ENCODE data around the gene CEACAM6.

- no peak for TF ChIP-seq MEIS1 (CRISPR knock-in tag; IDR thresholded peaks at IDR 0.05; ENCODE audit: borderline replicate concordance)
- TF ChIP-seq EZH2 (conservative IDR thresholded peaks at IDR 0.05; ENCODE audit: low read depth, low read length) = no peak
- no peak for TF ChIP-seq ZSCAN29 (CRISPR knock-in tag; conservative IDR thresholded peaks at IDR 0.05)
- no peak for TF ChIP-seq HDAC1 (CRISPR knock-in tag; IDR thresholded peaks at IDR 0.05)
- no peak for TF ChIP-seq CTCF (CRISPR knock-in tag; IDR thresholded peaks at IDR 0.05)
- TF ChIP-seq ZNF615 (CRISPR knock-in tag; IDR thresholded peaks at IDR 0.05; ENCODE audit: borderline replicate concordance) = no peak
- TF ChIP-seq IRF1 (CRISPR knock-in tag; IDR thresholded peaks at IDR 0.05; ENCODE audit: low read depth) = no peak
- TF ChIP-seq ZNF335 (CRISPR knock-in tag; IDR thresholded peaks at IDR 0.05) = no peak
- no peak for TF ChIP-seq PTBP1 (IDR thresholded peaks at IDR 0.05; ENCODE audit: low read depth, low read length, poor library complexity, severe bottlenecking)
- no peak for TF ChIP-seq BCLAF1 (IDR thresholded peaks at IDR 0.05)
- no peak for TF ChIP-seq SOX6 (IDR thresholded peaks at IDR 0.05)
- no peak for TF ChIP-seq SOX6 (CRISPR knock-in tag; IDR thresholded peaks at IDR 0.05)
- TF ChIP-seq ZNF280D (CRISPR knock-in tag; IDR thresholded peaks at IDR 0.05) = no peak
- TF ChIP-seq CHD4 (IDR thresholded peaks at IDR 0.05; ENCODE audit: borderline replicate concordance, low read length) = no peak
These were observed 41.6 kb downstream of the CEACAM6 start for GRCh38 chr19:41796901-41797300.
